GM12878 (cell line): ENCODE results near the gene LPIN1. TPM values are rescaled to one million over a fixed set of nuclear protein-coding genes. Genes with fewer than 3 reads are reported as not detected.

Source experiments
- ATAC-seq: fragments of 200-7000 bp; cut with Tn5 transposase; 3 replicates; pipeline ENCODE4 v1.9.1; 2020; ENCODE audit warnings: mild to moderate bottlenecking, moderate library complexity
- BruUV-seq: library from RNA; stranded (reverse); fragments of 400-500 nt; replicated peaks from 2 replicates; lab custom pipeline; 2021; lab: Mats Ljungman, UMichigan
- CTCF ChIA-PET: fragments of 300-600 bp; sonication (Branson Sonifier 250); formaldehyde crosslinking; extraction: SDS; loops from one replicate; lab custom pipeline; 2021; ENCODE audit warnings: inconsistent platforms; lab: Yijun Ruan, JAX
- POLR2A ChIA-PET: fragments of 350-600 bp; formaldehyde crosslinking; extraction: SDS; loops from one replicate; lab custom pipeline; 2021; ENCODE audit warnings: inconsistent platforms; lab: Charles Lee
- RAD21 ChIA-PET: fragments of 300-600 bp; sonication (Branson Sonifier 250); formaldehyde crosslinking; loops from one replicate; lab custom pipeline; 2023; ENCODE audit warnings: antibody characterized with exemption; ENCODE audit not compliant: unreplicated experiment; lab: Charles Lee
- SMC1A ChIA-PET: fragments of 300-600 bp; sonication (Branson Sonifier 250); formaldehyde crosslinking; loops from one replicate; lab custom pipeline; 2023; ENCODE audit not compliant: unreplicated experiment, uncharacterized antibody; lab: Charles Lee
- DNase-seq: peaks from one replicate; pipeline ENCODE4 v3.0.0-alpha.2; 2011; ENCODE audit warnings: low read depth, low spot score
- FAIRE-seq: peaks from 3 replicates; lab custom pipeline; 2011; peaks lifted over from hg19 to GRCh38; lab: Jason Lieb, UNC
- H2AFZ ChIP-seq: 2 replicates; pipeline ENCODE4 v1.6.0; 2011; ENCODE audit warnings: low read depth, low read length, control low read depth; ENCODE audit not compliant: control insufficient read depth
- H3K27ac ChIP-seq: 2 replicates; pipeline ENCODE4 v1.5.1; 2011; ENCODE audit warnings: control low read depth; ENCODE audit not compliant: control insufficient read depth, insufficient read depth
- H3K27me3 ChIP-seq, 2 experiments: replicated peaks in 1 of 2; 2 replicates each; pipeline versions ENCODE4 v1.6.0 to v1.6.1; 2011; ENCODE audit warnings: low read length in 1 of 2; ENCODE audit not compliant: control insufficient read depth in 2 of 2, insufficient read depth in 2 of 2
- H3K36me3 ChIP-seq, 2 experiments: 2 replicates each; pipeline ENCODE4 v1.5.1; 2011; ENCODE audit warnings: low read length in 1 of 2; ENCODE audit not compliant: control insufficient read depth in 2 of 2, insufficient read depth in 2 of 2
- H3K4me1 ChIP-seq: 2 replicates; pipeline ENCODE4 v1.6.1; 2011; ENCODE audit warnings: mild to moderate bottlenecking, low read length, moderate library complexity, mixed read lengths; ENCODE audit not compliant: control insufficient read depth, insufficient read depth
- H3K4me2 ChIP-seq: 2 replicates; pipeline ENCODE4 v1.6.0; 2011; ENCODE audit warnings: control low read depth; ENCODE audit not compliant: control insufficient read depth, insufficient read depth
- H3K4me3 ChIP-seq: fragments of 200-600 bp; sonication (generic); 2 replicates; pipeline ENCODE4 v1.5.1; 2016
- H3K79me2 ChIP-seq: 2 replicates; pipeline ENCODE4 v1.6.0; 2011; ENCODE audit warnings: low read length; ENCODE audit not compliant: control insufficient read depth, insufficient read depth
- H3K9ac ChIP-seq: 2 replicates; pipeline ENCODE4 v1.8.0; 2011; ENCODE audit warnings: low read length, control low read depth, mixed read lengths; ENCODE audit not compliant: control insufficient read depth, insufficient read depth
- H3K9me3 ChIP-seq: replicated peaks from 3 replicates; pipeline ENCODE4 v1.5.1; 2011; ENCODE audit warnings: mild to moderate bottlenecking, low read length; ENCODE audit not compliant: control insufficient read depth, insufficient read depth
- H4K20me1 ChIP-seq: 2 replicates; pipeline ENCODE4 v1.6.0; 2011; ENCODE audit not compliant: control insufficient read depth, insufficient read depth
- BCLAF1 ChIP-seq: fragments of 450-650 bp; IDR thresholded peaks from 2 replicates; pipeline ENCODE4 v1.6.1; 2017; ENCODE audit warnings: antibody characterized with exemption, mild to moderate bottlenecking, moderate library complexity
- ESRRA ChIP-seq: IDR thresholded peaks from 2 replicates; pipeline ENCODE4 v1.6.1; 2012; ENCODE audit warnings: mild to moderate bottlenecking, low read length, improper control_type of control experiment
- IKZF1 ChIP-seq: fragments of 450-650 bp; conservative IDR thresholded peaks from 2 replicates; pipeline ENCODE4 v1.6.1; 2017; ENCODE audit warnings: antibody characterized with exemption, mild to moderate bottlenecking
- IRF3 ChIP-seq: fragments of 450-650 bp; IDR thresholded peaks from 2 replicates; pipeline ENCODE4 v1.6.1; 2014; ENCODE audit warnings: mild to moderate bottlenecking
- IRF5 ChIP-seq: fragments of 450-650 bp; IDR thresholded peaks from 2 replicates; pipeline ENCODE4 v1.6.1; 2017; ENCODE audit warnings: borderline replicate concordance
- JUNB ChIP-seq: IDR thresholded peaks from 2 replicates; pipeline ENCODE4 v1.6.1; 2016; ENCODE audit warnings: antibody characterized with exemption, mild to moderate bottlenecking
- LARP7 ChIP-seq: fragments of 450-650 bp; IDR thresholded peaks from 2 replicates; pipeline ENCODE4 v1.6.1; 2017; ENCODE audit warnings: mild to moderate bottlenecking
- PAX8 ChIP-seq: fragments of 450-650 bp; IDR thresholded peaks from 2 replicates; pipeline ENCODE4 v1.6.1; 2017; ENCODE audit warnings: mild to moderate bottlenecking, moderate library complexity
- PML ChIP-seq: IDR thresholded peaks from 2 replicates; pipeline ENCODE4 v1.6.1; 2012; ENCODE audit warnings: low read length, inconsistent platforms
- RB1 ChIP-seq: fragments of 450-650 bp; formaldehyde crosslinking; IDR thresholded peaks from 2 replicates; pipeline ENCODE4 v1.6.1; 2017; ENCODE audit warnings: mild to moderate bottlenecking, borderline replicate concordance
- RUNX3 ChIP-seq: IDR thresholded peaks from 2 replicates; pipeline ENCODE4 v1.6.1; 2012; ENCODE audit warnings: low read length, inconsistent platforms
- SKIL ChIP-seq: fragments of 450-650 bp; IDR thresholded peaks from 2 replicates; pipeline ENCODE4 v1.6.1; 2017; ENCODE audit warnings: mild to moderate bottlenecking, low read depth, inconsistent platforms; ENCODE audit not compliant: poor library complexity, severe bottlenecking
- ZNF24 ChIP-seq: fragments of 450-650 bp; IDR thresholded peaks from 2 replicates; pipeline ENCODE4 v1.6.1; 2017; ENCODE audit warnings: antibody characterized with exemption, mild to moderate bottlenecking
- whole genome bisulfite sequencing: methylation state at CpG from one replicate; pipeline ENCODE4 v1.1.6; 2016; ENCODE audit warnings: low lambda C conversion rate; ENCODE audit not compliant: insufficient replicate concordance, insufficient coverage; ENCODE audit errors: missing lambda C conversion rate; 5-methylcytosine and 5-hydroxymethylcytosine counted together
- in situ Hi-C: fragments of 300-500 bp; cut with MboI; formaldehyde crosslinking; loops from 9 replicates; pipeline ENCODE4 v1.14.3; 2018; ENCODE audit warnings: mixed read lengths
- intact Hi-C: fragments of 100-400 bp; cut with micrococcal nuclease; formaldehyde crosslinking; loops from one replicate; pipeline ENCODE4 v1.14.2; 2022; ENCODE audit not compliant: unreplicated experiment
- polyA plus RNA-seq, 11 experiments: library from polyadenylated mRNA; depleted of rRNA in 4 of 11; unstranded in 6 of 11; stranded (reverse) in 5 of 11; fragments of >200 nt; fragmentation: Nextera tagmentation in 4 of 11; fragmentation: Illumina TruSeq in 1 of 11; extraction: Ambion mirVana in 4 of 11; extraction: Trizol in 1 of 11; gene quantifications; 1 replicate in 1 of 11; 2 replicates in 10 of 11; pipeline versions ENCODE4 v1.2.1 to v1.2.3, GENCODE V29; 2011 to 2016; ENCODE audit warnings: inconsistent platforms in 2 of 11, missing spikeins in 2 of 11, low read depth in 1 of 11
- total RNA-seq, 4 experiments: library from RNA; depleted of rRNA in 3 of 4; stranded (reverse); fragments of >200 nt in 3 of 4; fragmentation: Illumina TruSeq in 1 of 4; extraction: Trizol in 1 of 4; gene quantifications; 2 replicates each; pipeline versions ENCODE4 v1.2.1 to v1.2.3, GENCODE V29; 2013 to 2021
- TF ChIP-seq, protein P1 (sequence below): fragments of 450-650 bp; formaldehyde crosslinking; IDR thresholded peaks from 2 replicates; pipeline ENCODE4 v1.4.0; 2020; ENCODE audit warnings: mild to moderate bottlenecking, moderate library complexity

LPIN1 gene
- total and polyA plus RNA-seq, 10 of the 15 experiments (the other 5 are each of a cell fraction or from before 2014, with no cell fraction given): 18.8 to 82.5 (median 50.3) TPM

GRCh38 chr2:11802782-11803191 lies 56.4 kb downstream of the LPIN1 start:
- no TSS peak for BruUV-seq
- 94% methylated on average over 11 of the region's 11 CpGs for WGBS
- TF ChIP-seq RB1: no peak
- TF ChIP-seq LARP7: no peak
- TF ChIP-seq ZNF24: no peak
- no peak for TF ChIP-seq PAX8
- no peak for TF ChIP-seq JUNB
- TF ChIP-seq PML: no peak
- no peak for TF ChIP-seq BCLAF1
- TF ChIP-seq RUNX3: no peak
- TF ChIP-seq IKZF1: no peak
- TF ChIP-seq, protein P1, sequence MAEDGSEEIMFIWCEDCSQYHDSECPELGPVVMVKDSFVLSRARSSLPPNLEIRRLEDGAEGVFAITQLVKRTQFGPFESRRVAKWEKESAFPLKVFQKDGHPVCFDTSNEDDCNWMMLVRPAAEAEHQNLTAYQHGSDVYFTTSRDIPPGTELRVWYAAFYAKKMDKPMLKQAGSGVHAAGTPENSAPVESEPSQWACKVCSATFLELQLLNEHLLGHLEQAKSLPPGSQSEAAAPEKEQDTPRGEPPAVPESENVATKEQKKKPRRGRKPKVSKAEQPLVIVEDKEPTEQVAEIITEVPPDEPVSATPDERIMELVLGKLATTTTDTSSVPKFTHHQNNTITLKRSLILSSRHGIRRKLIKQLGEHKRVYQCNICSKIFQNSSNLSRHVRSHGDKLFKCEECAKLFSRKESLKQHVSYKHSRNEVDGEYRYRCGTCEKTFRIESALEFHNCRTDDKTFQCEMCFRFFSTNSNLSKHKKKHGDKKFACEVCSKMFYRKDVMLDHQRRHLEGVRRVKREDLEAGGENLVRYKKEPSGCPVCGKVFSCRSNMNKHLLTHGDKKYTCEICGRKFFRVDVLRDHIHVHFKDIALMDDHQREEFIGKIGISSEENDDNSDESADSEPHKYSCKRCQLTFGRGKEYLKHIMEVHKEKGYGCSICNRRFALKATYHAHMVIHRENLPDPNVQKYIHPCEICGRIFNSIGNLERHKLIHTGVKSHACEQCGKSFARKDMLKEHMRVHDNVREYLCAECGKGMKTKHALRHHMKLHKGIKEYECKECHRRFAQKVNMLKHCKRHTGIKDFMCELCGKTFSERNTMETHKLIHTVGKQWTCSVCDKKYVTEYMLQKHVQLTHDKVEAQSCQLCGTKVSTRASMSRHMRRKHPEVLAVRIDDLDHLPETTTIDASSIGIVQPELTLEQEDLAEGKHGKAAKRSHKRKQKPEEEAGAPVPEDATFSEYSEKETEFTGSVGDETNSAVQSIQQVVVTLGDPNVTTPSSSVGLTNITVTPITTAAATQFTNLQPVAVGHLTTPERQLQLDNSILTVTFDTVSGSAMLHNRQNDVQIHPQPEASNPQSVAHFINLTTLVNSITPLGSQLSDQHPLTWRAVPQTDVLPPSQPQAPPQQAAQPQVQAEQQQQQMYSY (CRISPR knock-in tag): no peak
- TF ChIP-seq IRF3: no peak
- no peak for TF ChIP-seq SKIL
- no peak for TF ChIP-seq IRF5
- TF ChIP-seq ESRRA: no peak

More at GRCh38 chr2:11802782-11803191, 56.4 kb downstream of the LPIN1 start:
- Histone ChIP-seq H3K4me3 (no peak overlapping the region), H3K27me3 (no peaks in the 10 kb centered on the region), H4K20me1 (no peaks in the 10 kb centered on the region), H2AFZ (no peak overlapping the region), H3K9me3 (no peaks in the 10 kb centered on the region), H3K27ac (no peak overlapping the region), H3K9ac (no peak overlapping the region), H3K4me1 (no peaks in the 10 kb centered on the region), H3K79me2 (no peaks in the 10 kb centered on the region), H3K36me3 (peaks cover 27 to 40% of the 10 kb centered on the region in 2 experiments), H3K4me2 (no peak overlapping the region)
- ChIA-PET SMC1A (interaction anchor here (1.1 to 1.7 kb wide), 2 partner anchors 22 to 27 kb away, joined by 3 to 5 read pairs; no protein-coding TSS in a partner anchor), POLR2A (no interaction called here), CTCF (interaction anchor here (1.2 to 1.3 kb wide), 2 partner anchors 12 to 110 kb away, joined by 3 read pairs; no protein-coding TSS in a partner anchor), RAD21 (no interaction called here)
- DNase-seq (no peak), ATAC-seq (no peak), FAIRE-seq (no peak)
- in situ Hi-C loops: no loop called here
- intact Hi-C loops: no loop called here
